Esophagus squamous epithelium (tissue), 4 donors: Measurements from ENCODE around the gene RHOT2.

ENCODE experiments used
- POLR2A ChIP-seq, 4 donors: fragments of 450-650 bp; IDR thresholded peaks; one replicate each; pipeline ENCODE4 v1.6.1; 2017; ENCODE audit warnings: antibody characterized with exemption in 4 of 4, mild to moderate bottlenecking in 4 of 4, moderate library complexity in 3 of 4
- TF ChIP-seq, protein P1 (sequence below), 6 experiments: fragments of 450-650 bp in 4 of 6; fragments of 200-600 bp in 2 of 6; sonication (generic) in 2 of 6; IDR thresholded peaks; one replicate each; pipeline ENCODE4 v1.5.1; 2016 to 2019; ENCODE audit warnings: antibody characterized with exemption in 6 of 6, mild to moderate bottlenecking in 4 of 6, moderate library complexity in 4 of 6

DNA sequence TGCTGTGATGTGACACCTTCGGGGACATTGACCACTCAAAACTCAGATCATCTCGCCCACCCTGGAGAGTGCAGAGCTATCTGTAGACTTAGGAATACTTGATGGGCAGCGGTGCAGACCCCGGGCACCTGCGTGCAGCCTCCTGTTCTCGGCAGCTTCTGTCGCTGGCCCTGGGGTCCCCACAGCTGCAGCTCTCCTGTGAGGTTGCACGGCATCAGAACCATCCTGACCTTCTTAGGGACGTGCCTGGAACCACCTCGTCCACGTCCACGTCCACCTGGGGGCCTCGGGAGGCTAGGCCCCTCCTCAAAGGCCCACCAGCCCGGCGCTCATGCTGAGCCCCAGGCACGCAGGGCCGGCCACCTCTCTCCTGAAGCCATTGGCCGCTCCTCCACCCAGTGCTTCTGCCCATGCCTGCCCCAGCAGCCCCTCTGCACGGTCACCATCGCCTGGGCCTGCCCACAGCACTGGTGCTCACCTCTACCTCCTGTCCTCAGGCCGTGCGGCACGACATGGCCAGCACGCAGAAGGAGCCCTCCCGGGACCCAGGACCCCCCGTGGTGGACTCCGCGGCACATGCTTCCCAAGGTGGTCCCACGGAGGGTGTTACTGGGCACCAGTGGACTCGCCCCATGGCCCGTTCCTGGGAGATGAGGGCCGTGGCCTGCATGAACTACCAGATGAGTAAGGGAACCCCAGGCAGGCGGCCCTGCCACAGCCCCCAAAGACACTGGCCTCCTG lies 39.4 kb upstream of the RHOT2 start:
- TF ChIP-seq, protein P1, sequence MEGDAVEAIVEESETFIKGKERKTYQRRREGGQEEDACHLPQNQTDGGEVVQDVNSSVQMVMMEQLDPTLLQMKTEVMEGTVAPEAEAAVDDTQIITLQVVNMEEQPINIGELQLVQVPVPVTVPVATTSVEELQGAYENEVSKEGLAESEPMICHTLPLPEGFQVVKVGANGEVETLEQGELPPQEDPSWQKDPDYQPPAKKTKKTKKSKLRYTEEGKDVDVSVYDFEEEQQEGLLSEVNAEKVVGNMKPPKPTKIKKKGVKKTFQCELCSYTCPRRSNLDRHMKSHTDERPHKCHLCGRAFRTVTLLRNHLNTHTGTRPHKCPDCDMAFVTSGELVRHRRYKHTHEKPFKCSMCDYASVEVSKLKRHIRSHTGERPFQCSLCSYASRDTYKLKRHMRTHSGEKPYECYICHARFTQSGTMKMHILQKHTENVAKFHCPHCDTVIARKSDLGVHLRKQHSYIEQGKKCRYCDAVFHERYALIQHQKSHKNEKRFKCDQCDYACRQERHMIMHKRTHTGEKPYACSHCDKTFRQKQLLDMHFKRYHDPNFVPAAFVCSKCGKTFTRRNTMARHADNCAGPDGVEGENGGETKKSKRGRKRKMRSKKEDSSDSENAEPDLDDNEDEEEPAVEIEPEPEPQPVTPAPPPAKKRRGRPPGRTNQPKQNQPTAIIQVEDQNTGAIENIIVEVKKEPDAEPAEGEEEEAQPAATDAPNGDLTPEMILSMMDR (IDR thresholded peaks at IDR 0.05) = no peak
- TF ChIP-seq POLR2A (IDR thresholded peaks at IDR 0.05) = no peak
